Astrocyte (in vitro differentiated cells and primary cell): Measurements from ENCODE around the gene MS4A6E. TPM values are rescaled to one million over a fixed set of nuclear protein-coding genes. Genes with fewer than 3 reads are reported as not detected.

ENCODE experiments used
- DNase-seq: peaks from one replicate; pipeline ENCODE4 v3.0.0-alpha.2; 2010; ENCODE audit warnings: low read depth
- FAIRE-seq: peaks from 2 replicates; lab custom pipeline; 2011; peaks lifted over from hg19 to GRCh38; lab: Jason Lieb, UNC
- H2AFZ ChIP-seq: 2 replicates; pipeline ENCODE4 v1.6.0; 2012; ENCODE audit warnings: low read depth, low read length, inconsistent platforms
- H3K27ac ChIP-seq: 2 replicates; pipeline ENCODE4 v1.5.1; 2011; ENCODE audit warnings: low read depth, low read length, inconsistent platforms
- H3K27me3 ChIP-seq: 2 replicates; pipeline ENCODE4 v1.6.0; 2011; ENCODE audit warnings: low read length, inconsistent platforms; ENCODE audit not compliant: insufficient read depth
- H3K36me3 ChIP-seq: 2 replicates; pipeline ENCODE4 v1.5.1; 2011; ENCODE audit warnings: low read length, inconsistent platforms; ENCODE audit not compliant: insufficient read depth
- H3K4me1 ChIP-seq: 2 replicates; pipeline ENCODE4 v1.5.1; 2011; ENCODE audit warnings: low read length, inconsistent platforms; ENCODE audit not compliant: insufficient read depth
- H3K4me2 ChIP-seq: 2 replicates; pipeline ENCODE4 v1.6.0; 2012; ENCODE audit warnings: low read length, inconsistent platforms
- H3K4me3 ChIP-seq: 2 replicates; pipeline ENCODE4 v1.5.1; 2011; ENCODE audit warnings: low read depth, mild to moderate bottlenecking, low read length, inconsistent platforms; ENCODE audit not compliant: insufficient read depth
- H3K79me2 ChIP-seq: 2 replicates; pipeline ENCODE4 v1.6.0; 2012; ENCODE audit warnings: mild to moderate bottlenecking, low read length, inconsistent platforms; ENCODE audit not compliant: insufficient read depth
- H3K9ac ChIP-seq: 2 replicates; pipeline ENCODE4 v1.6.0; 2012; ENCODE audit warnings: mild to moderate bottlenecking, low read length, inconsistent platforms
- H3K9me3 ChIP-seq: 2 replicates; pipeline ENCODE4 v1.5.1; 2012; ENCODE audit warnings: low read depth, mild to moderate bottlenecking, low read length, inconsistent platforms; ENCODE audit not compliant: insufficient read depth
- H4K20me1 ChIP-seq: 2 replicates; pipeline ENCODE4 v1.6.0; 2012; ENCODE audit warnings: low read length, inconsistent platforms; ENCODE audit not compliant: insufficient read depth
- H3K27ac Mint-ChIP-seq: one replicate; pipeline ENCODE4 v1.8.0; 2021; ENCODE audit warnings: mild to moderate bottlenecking, mixed read lengths; ENCODE audit not compliant: unreplicated experiment
- H3K27me3 Mint-ChIP-seq: one replicate; pipeline ENCODE4 v1.8.0; 2021; ENCODE audit warnings: low read depth, mixed read lengths; ENCODE audit not compliant: unreplicated experiment
- H3K36me3 Mint-ChIP-seq: one replicate; pipeline ENCODE4 v1.8.0; 2021; ENCODE audit warnings: low read depth, mixed read lengths; ENCODE audit not compliant: unreplicated experiment
- H3K4me1 Mint-ChIP-seq: one replicate; pipeline ENCODE4 v1.8.0; 2021; ENCODE audit warnings: low read depth, mixed read lengths; ENCODE audit not compliant: unreplicated experiment
- H3K4me3 Mint-ChIP-seq: one replicate; pipeline ENCODE4 v1.8.0; 2021; ENCODE audit warnings: mild to moderate bottlenecking, moderate library complexity, mixed read lengths; ENCODE audit not compliant: unreplicated experiment
- H3K9me3 Mint-ChIP-seq: one replicate; pipeline ENCODE4 v1.8.0; 2021; ENCODE audit warnings: mild to moderate bottlenecking, mixed read lengths; ENCODE audit not compliant: unreplicated experiment
- EZH2 ChIP-seq: IDR thresholded peaks from 2 replicates; pipeline ENCODE4 v1.6.1; 2012; ENCODE audit warnings: mild to moderate bottlenecking, low read length, inconsistent platforms; ENCODE audit not compliant: insufficient read depth
- total RNA-seq: library from RNA; stranded (reverse); gene quantifications from 2 replicates; pipeline ENCODE4 v1.2.1, GENCODE V29; 2021
- TF ChIP-seq, protein P1 (sequence below): IDR thresholded peaks from 2 replicates; pipeline ENCODE4 v1.5.1; 2011; ENCODE audit warnings: low read depth, mild to moderate bottlenecking, inconsistent platforms, low read length, moderate library complexity; ENCODE audit not compliant: insufficient read depth

MS4A6E gene
- total RNA-seq, 1 donor from 2014 or later, result not detected

DNA sequence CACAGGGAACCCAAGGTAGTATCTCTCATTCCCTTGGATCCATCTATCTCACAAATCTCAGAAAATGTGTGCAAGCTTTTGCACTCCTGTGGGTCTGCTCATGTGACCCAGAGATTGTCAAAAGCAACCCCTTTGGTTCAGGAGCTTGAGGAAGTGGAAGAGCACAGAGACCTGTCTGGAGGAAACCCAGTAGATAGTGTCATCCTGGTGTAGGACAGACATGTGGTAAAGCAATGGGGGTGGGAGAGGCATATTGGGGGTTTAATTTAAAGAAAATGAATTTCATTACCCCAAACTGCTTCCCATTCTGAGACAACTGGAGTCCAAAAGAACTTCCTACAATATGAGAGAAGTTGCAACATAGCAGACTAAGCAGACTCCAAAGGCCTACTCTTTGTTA lies 63.4 kb downstream of the MS4A6E start:
- no peaks in the 10 kb centered on the region for H3K36me3 ChIP-seq
- Mint-ChIP-seq H3K36me3 (no peaks in the 10 kb centered on the region), H3K27me3 (peaks cover 6% of the 10 kb centered on the region), H3K27ac (no peak overlapping the region), H3K9me3 (no peaks in the 10 kb centered on the region), H3K4me1 (peaks cover 5% of the 10 kb centered on the region), H3K4me3 (no peak overlapping the region)
- H4K20me1 ChIP-seq, result no peaks in the 10 kb centered on the region
- no peak for TF ChIP-seq EZH2
- TF ChIP-seq, protein P1, sequence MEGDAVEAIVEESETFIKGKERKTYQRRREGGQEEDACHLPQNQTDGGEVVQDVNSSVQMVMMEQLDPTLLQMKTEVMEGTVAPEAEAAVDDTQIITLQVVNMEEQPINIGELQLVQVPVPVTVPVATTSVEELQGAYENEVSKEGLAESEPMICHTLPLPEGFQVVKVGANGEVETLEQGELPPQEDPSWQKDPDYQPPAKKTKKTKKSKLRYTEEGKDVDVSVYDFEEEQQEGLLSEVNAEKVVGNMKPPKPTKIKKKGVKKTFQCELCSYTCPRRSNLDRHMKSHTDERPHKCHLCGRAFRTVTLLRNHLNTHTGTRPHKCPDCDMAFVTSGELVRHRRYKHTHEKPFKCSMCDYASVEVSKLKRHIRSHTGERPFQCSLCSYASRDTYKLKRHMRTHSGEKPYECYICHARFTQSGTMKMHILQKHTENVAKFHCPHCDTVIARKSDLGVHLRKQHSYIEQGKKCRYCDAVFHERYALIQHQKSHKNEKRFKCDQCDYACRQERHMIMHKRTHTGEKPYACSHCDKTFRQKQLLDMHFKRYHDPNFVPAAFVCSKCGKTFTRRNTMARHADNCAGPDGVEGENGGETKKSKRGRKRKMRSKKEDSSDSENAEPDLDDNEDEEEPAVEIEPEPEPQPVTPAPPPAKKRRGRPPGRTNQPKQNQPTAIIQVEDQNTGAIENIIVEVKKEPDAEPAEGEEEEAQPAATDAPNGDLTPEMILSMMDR, result no peak
- no peaks in the 10 kb centered on the region for H3K27me3 ChIP-seq
- no peak for FAIRE-seq
- H3K27ac ChIP-seq, result no peak overlapping the region
- H3K9me3 ChIP-seq, result peaks cover 2% of the 10 kb centered on the region
- H3K9ac ChIP-seq, result no peak overlapping the region
- H3K4me1 ChIP-seq, result no peaks in the 10 kb centered on the region
- no peaks in the 10 kb centered on the region for H3K79me2 ChIP-seq
- H2AFZ ChIP-seq, result no peak overlapping the region
- no peak overlapping the region for H3K4me2 ChIP-seq
- no peak for DNase-seq
- H3K4me3 ChIP-seq, result no peak overlapping the region

Other genes starting within 250 kb of the MS4A6E start
- not detected in 2 replicates for gene MS4A2, start 238.6 kb upstream of the MS4A6E start, total RNA-seq
- gene MS4A6A, start 144.2 kb upstream of the MS4A6E start, total RNA-seq, result not detected in 2 replicates
- not detected in 2 replicates for gene MS4A4E, start 84.1 kb upstream of the MS4A6E start, total RNA-seq
- gene MS4A4A, start 46.6 kb upstream of the MS4A6E start, total RNA-seq, result 0.32 TPM in 1 of 2 replicates, not detected in the other
- not detected in 2 replicates for gene MS4A7, start 51.3 kb downstream of the MS4A6E start, total RNA-seq
- gene MS4A14, start 69.2 kb downstream of the MS4A6E start, total RNA-seq, result not detected in 2 replicates
- not detected in 2 replicates for gene MS4A5, start 102.3 kb downstream of the MS4A6E start, total RNA-seq
- gene MS4A1, start 128.6 kb downstream of the MS4A6E start, total RNA-seq, result not detected in 2 replicates
- gene MS4A12, start 165.5 kb downstream of the MS4A6E start, total RNA-seq, result 0.31 TPM in 1 of 2 replicates, not detected in the other
- not detected in 2 replicates for gene MS4A13, start 188.1 kb downstream of the MS4A6E start, total RNA-seq